Bronchial epithelial cell (primary cell): ENCODE measurements around the gene CEP76. TPM values are rescaled to one million over a fixed set of nuclear protein-coding genes. Genes with fewer than 3 reads are reported as not detected.

Experiments
- DNase-seq: peaks from one replicate; pipeline ENCODE4 v3.0.0-alpha.2; 2010; ENCODE audit warnings: low read depth
- FAIRE-seq: peaks from 2 replicates; lab custom pipeline; 2011; peaks lifted over from hg19 to GRCh38; lab: Jason Lieb, UNC
- H3K27me3 ChIP-seq: 2 replicates; pipeline ENCODE4 v1.5.1; 2011; ENCODE audit warnings: low read length; ENCODE audit not compliant: control insufficient read depth, insufficient read depth
- H3K36me3 ChIP-seq: 2 replicates; pipeline ENCODE4 v1.5.1; 2011; ENCODE audit warnings: low read length; ENCODE audit not compliant: control insufficient read depth, insufficient read depth
- H3K4me3 ChIP-seq: 2 replicates; pipeline ENCODE4 v1.5.1; 2011; ENCODE audit warnings: mild to moderate bottlenecking, low read depth, low read length, control low read depth
- CTCF ChIP-seq: IDR thresholded peaks from 2 replicates; pipeline ENCODE4 v1.5.1; 2011; ENCODE audit warnings: mild to moderate bottlenecking, moderate library complexity, low read length, control low read depth, inconsistent platforms; ENCODE audit not compliant: insufficient read depth, severe bottlenecking
- total RNA-seq: library from RNA; depleted of rRNA; stranded (reverse); fragments of >200 nt; gene quantifications from 2 replicates; pipeline ENCODE4 v1.2.1, GENCODE V29; 2014

Gene CEP76
- total RNA-seq, 1 donor from 2014 or later = 11.3 TPM

GRCh38 chr18:12701161-12701560 is 1.4 kb downstream of the CEP76 start:
- H3K4me3 ChIP-seq = no peak overlapping the region
- H3K36me3 ChIP-seq = no peaks in the 10 kb centered on the region
- FAIRE-seq (no peak), DNase-seq (no peak)
- no peak for TF ChIP-seq CTCF
- H3K27me3 ChIP-seq = no peaks in the 10 kb centered on the region

- no peak for TF ChIP-seq CTCF
- Histone ChIP-seq H3K27me3 (no peaks in the 10 kb centered on the region), H3K4me3 (no peak overlapping the region), H3K36me3 (no peaks in the 10 kb centered on the region)
- peak; percentile 15 for DNase-seq
- FAIRE-seq = no peak
These were observed 2.8 kb downstream of the CEP76 start for GRCh38 chr18:12699747-12700146.

GRCh38 chr18:12694032-12694431 is 8.5 kb downstream of the CEP76 start:
- FAIRE-seq = no peak
- Histone ChIP-seq H3K4me3 (no peak overlapping the region), H3K36me3 (no peaks in the 10 kb centered on the region), H3K27me3 (no peaks in the 10 kb centered on the region)
- DNase-seq = peak; percentile 50
- TF ChIP-seq CTCF = no peak

- Histone ChIP-seq H3K27me3 (no peaks in the 10 kb centered on the region), H3K36me3 (no peaks in the 10 kb centered on the region), H3K4me3 (no peak overlapping the region)
- DNase-seq = no peak
- no peak for FAIRE-seq
- no peak for TF ChIP-seq CTCF
These were observed 10.3 kb downstream of the CEP76 start for GRCh38 chr18:12692206-12692605.

GRCh38 chr18:12689256-12689850 is 13.2 kb downstream of the CEP76 start:
- TF ChIP-seq CTCF = no peak
- DNase-seq (no peak), FAIRE-seq (no peak)
- no peaks in the 10 kb centered on the region for H3K27me3 ChIP-seq
- H3K4me3 ChIP-seq = no peak overlapping the region
- no peaks in the 10 kb centered on the region for H3K36me3 ChIP-seq

GRCh38 chr18:12686100-12686499 is 16.4 kb downstream of the CEP76 start:
- Histone ChIP-seq H3K27me3 (no peaks in the 10 kb centered on the region), H3K4me3 (no peak overlapping the region), H3K36me3 (no peaks in the 10 kb centered on the region)
- peak; percentile 52 for DNase-seq
- FAIRE-seq = no peak
- peak; percentile 13 for TF ChIP-seq CTCF
